ENCODE measurements around the gene PDE6H. TPM values are rescaled to one million over a fixed set of nuclear protein-coding genes. Genes with fewer than 3 reads are reported as not detected.

The PDE6H gene
- polyA plus RNA-seq (not detected in 3 replicates), polyA minus RNA-seq (not detected in 3 replicates)
- polyA plus RNA-seq (2011; ENCODE audit: low read depth): not detected
- not detected in 2 replicates for polyA plus RNA-seq (2011; cell fraction: cytosol; rRNA removed)
- polyA plus RNA-seq (2011; cell fraction: nucleus; rRNA removed): not detected in 2 replicates
- polyA plus RNA-seq (2012; ENCODE audit: low replicate concordance): not detected in 2 replicates
- not detected for polyA minus RNA-seq (2011; cell fraction: cytosol; rRNA and poly(A)+ RNA removed)
- not detected in 2 replicates for polyA minus RNA-seq (2011; cell fraction: nucleus; rRNA and poly(A)+ RNA removed)

DNA sequence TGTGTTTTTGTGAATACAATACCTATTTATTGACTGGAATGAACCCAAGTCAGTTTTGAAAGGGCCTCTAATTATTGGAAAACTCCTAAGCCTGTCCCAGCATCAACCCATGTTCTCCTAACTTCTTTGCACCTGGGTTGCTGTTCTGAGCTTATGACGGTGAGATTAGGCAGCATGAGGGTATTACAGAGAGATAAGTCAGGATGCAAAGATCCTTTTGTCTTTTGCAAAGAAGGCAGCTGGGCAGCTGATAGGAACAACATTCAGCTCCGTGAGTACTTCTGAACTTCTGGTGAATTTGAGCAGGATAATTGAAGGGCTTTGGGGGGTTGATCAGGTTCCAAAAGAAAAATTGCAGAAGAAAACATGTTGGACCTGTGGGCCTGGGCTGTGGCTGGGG, at the start of gene PDE6H:
Gene PDE6H (plus strand): TSS at position 227 of the 400 bp plus-strand sequence. CDS start 4,971 bp downstream, outside the sequence.
- FAIRE-seq: no peak
- TF ChIP-seq, protein P1, sequence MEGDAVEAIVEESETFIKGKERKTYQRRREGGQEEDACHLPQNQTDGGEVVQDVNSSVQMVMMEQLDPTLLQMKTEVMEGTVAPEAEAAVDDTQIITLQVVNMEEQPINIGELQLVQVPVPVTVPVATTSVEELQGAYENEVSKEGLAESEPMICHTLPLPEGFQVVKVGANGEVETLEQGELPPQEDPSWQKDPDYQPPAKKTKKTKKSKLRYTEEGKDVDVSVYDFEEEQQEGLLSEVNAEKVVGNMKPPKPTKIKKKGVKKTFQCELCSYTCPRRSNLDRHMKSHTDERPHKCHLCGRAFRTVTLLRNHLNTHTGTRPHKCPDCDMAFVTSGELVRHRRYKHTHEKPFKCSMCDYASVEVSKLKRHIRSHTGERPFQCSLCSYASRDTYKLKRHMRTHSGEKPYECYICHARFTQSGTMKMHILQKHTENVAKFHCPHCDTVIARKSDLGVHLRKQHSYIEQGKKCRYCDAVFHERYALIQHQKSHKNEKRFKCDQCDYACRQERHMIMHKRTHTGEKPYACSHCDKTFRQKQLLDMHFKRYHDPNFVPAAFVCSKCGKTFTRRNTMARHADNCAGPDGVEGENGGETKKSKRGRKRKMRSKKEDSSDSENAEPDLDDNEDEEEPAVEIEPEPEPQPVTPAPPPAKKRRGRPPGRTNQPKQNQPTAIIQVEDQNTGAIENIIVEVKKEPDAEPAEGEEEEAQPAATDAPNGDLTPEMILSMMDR (optimal IDR thresholded peaks at IDR 0.05 in 1 of 3, IDR thresholded peaks at IDR 0.05 in 1 of 3, conservative IDR thresholded peaks at IDR 0.05 in 1 of 3; ENCODE audit: extremely low read depth in 1 of 3, insufficient read depth in 2 of 3, low read length in 3 of 3): no peak
- no peak for TF ChIP-seq EZH2 (IDR thresholded peaks at IDR 0.05; ENCODE audit: low read length)

GRCh38 chr12:14923944-14924343, 48.9 kb upstream of the PDE6H start:
- Histone ChIP-seq H2AFZ (ENCODE audit: control insufficient read depth, low read length) (no peak overlapping the region), H3K9me3 (ENCODE audit: control insufficient read depth, low read depth, low read length) (no peaks in the 10 kb centered on the region), H3K27me3 (ENCODE audit: control insufficient read depth, extremely low read depth, insufficient read depth, low read length) (no peaks in the 10 kb centered on the region), H3K4me2 (ENCODE audit: control insufficient read depth, extremely low read depth, insufficient read depth, low read depth, low read length) (no peak overlapping the region), H3K4me3 (ENCODE audit: control insufficient read depth in 2 of 3, extremely low read depth in 1 of 3, insufficient read depth in 2 of 3, low read depth in 1 of 3, low read length in 3 of 3) (no peak overlapping the region), H3K79me2 (ENCODE audit: control insufficient read depth, insufficient read depth, low read length) (no peaks in the 10 kb centered on the region), H3K9me1 (ENCODE audit: control insufficient read depth, extremely low read depth, insufficient read depth, low read length) (no peaks in the 10 kb centered on the region), H3K9ac (ENCODE audit: control insufficient read depth, extremely low read depth, insufficient read depth, low read length) (no peak overlapping the region), H3K4me1 (ENCODE audit: control insufficient read depth, extremely low read depth, insufficient read depth, low read length) (peaks cover 3% of the 10 kb centered on the region), H3K27ac (ENCODE audit: control insufficient read depth, insufficient read depth, low read length) (no peak overlapping the region), H4K20me1 (ENCODE audit: control insufficient read depth, extremely low read depth, insufficient read depth, low read length) (no peaks in the 10 kb centered on the region), H3K36me3 (ENCODE audit: control insufficient read depth in 2 of 2, extremely low read depth in 1 of 2, insufficient read depth in 2 of 2, low read length in 2 of 2) (no peaks in the 10 kb centered on the region)
- DNase-seq (ENCODE audit: low read depth, low spot score) (no peak), FAIRE-seq (no peak)
- dilution Hi-C loops (cut with MboI; ENCODE audit: extremely low pct_ligation_motif_present, low sequenced_read_pairs): no loop called here
- TF ChIP-seq, protein P1 (optimal IDR thresholded peaks at IDR 0.05 in 1 of 3, IDR thresholded peaks at IDR 0.05 in 1 of 3, conservative IDR thresholded peaks at IDR 0.05 in 1 of 3; ENCODE audit: extremely low read depth in 1 of 3, insufficient read depth in 2 of 3, low read length in 3 of 3): no peak
- no peak for TF ChIP-seq EZH2 (IDR thresholded peaks at IDR 0.05; ENCODE audit: low read length)

More for the DNA sequence above, at the start of gene PDE6H:
- no peak within 1 kb of the TSS for H3K4me2 ChIP-seq (ENCODE audit: control insufficient read depth, extremely low read depth, insufficient read depth, low read depth, low read length)
- no peak within 1 kb of the TSS for H3K9ac ChIP-seq (ENCODE audit: control insufficient read depth, extremely low read depth, insufficient read depth, low read length)
- H2AFZ ChIP-seq (ENCODE audit: control insufficient read depth, low read length): no peak within 1 kb of the TSS
- H3K36me3 ChIP-seq (ENCODE audit: control insufficient read depth in 2 of 2, extremely low read depth in 1 of 2, insufficient read depth in 2 of 2, low read length in 2 of 2): no peaks in the 10 kb centered on the region
- no peak within 1 kb of the TSS for H3K27ac ChIP-seq (ENCODE audit: control insufficient read depth, insufficient read depth, low read length)
- H3K27me3 ChIP-seq (ENCODE audit: control insufficient read depth, extremely low read depth, insufficient read depth, low read length): no peaks in the 10 kb centered on the region
- H3K4me3 ChIP-seq (ENCODE audit: control insufficient read depth in 2 of 3, extremely low read depth in 1 of 3, insufficient read depth in 2 of 3, low read depth in 1 of 3, low read length in 3 of 3): no peak within 1 kb of the TSS
- H3K9me1 ChIP-seq (ENCODE audit: control insufficient read depth, extremely low read depth, insufficient read depth, low read length): no peaks in the 10 kb centered on the region
- no peaks in the 10 kb centered on the region for H3K4me1 ChIP-seq (ENCODE audit: control insufficient read depth, extremely low read depth, insufficient read depth, low read length)
- no peaks in the 10 kb centered on the region for H4K20me1 ChIP-seq (ENCODE audit: control insufficient read depth, extremely low read depth, insufficient read depth, low read length)
- dilution Hi-C loops (cut with MboI; ENCODE audit: extremely low pct_ligation_motif_present, low sequenced_read_pairs): no loop called here
- no peaks in the 10 kb centered on the region for H3K79me2 ChIP-seq (ENCODE audit: control insufficient read depth, insufficient read depth, low read length)
- no peak for DNase-seq (ENCODE audit: low read depth, low spot score)
- no peaks in the 10 kb centered on the region for H3K9me3 ChIP-seq (ENCODE audit: control insufficient read depth, low read depth, low read length)

Measured in keratinocyte (primary cell).